ENCODE results near the gene CTSV.
A peak's percentile ranks its signal among the peaks of the same experiment; 100 is the strongest.
"Not testable (repeated sequence)": the region's sequence is repeated elsewhere in the genome, so short reads cannot be mapped to it uniquely, and the experiment has no call there.

The CTSV gene

DNA sequence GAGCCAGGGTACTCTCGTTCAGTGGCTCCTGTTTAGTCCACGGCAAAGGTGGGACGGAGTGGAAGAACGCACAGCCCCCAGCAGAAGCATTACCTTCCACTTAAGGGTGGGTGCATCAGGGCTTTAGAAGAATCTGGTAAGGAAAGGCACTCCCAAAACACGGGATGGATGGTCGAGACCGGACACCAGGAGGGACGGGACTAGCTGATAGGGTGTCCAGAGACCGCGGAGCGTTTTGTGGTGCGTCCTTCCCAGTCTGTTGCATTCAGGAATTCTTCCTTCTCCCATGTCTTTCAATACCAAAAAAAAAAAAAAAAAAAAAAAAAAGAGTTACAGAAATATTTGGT lies 545 bp upstream of the CTSV start:
- no peak for DNase-seq

DNA sequence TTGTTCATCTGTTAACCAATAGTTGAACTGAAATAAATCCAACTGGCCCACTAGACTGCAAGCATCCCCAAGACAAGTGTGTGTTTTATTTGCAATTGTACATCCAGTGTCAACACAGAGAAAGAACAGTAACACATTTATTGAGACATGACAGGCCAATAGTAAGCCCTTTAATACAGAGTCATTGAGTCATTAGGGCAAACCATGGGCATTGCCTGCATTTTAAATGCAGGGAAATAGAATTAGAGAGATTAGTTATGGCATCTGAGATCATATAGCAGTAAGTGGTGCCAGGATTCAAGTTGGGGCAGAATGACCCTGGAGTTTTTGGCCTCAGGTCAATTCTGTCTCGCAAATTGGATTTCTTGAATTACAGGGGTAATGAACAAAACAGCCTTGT lies 15.4 kb downstream of the CTSV start:
- not testable (repeated sequence) for DNase-seq

DNA sequence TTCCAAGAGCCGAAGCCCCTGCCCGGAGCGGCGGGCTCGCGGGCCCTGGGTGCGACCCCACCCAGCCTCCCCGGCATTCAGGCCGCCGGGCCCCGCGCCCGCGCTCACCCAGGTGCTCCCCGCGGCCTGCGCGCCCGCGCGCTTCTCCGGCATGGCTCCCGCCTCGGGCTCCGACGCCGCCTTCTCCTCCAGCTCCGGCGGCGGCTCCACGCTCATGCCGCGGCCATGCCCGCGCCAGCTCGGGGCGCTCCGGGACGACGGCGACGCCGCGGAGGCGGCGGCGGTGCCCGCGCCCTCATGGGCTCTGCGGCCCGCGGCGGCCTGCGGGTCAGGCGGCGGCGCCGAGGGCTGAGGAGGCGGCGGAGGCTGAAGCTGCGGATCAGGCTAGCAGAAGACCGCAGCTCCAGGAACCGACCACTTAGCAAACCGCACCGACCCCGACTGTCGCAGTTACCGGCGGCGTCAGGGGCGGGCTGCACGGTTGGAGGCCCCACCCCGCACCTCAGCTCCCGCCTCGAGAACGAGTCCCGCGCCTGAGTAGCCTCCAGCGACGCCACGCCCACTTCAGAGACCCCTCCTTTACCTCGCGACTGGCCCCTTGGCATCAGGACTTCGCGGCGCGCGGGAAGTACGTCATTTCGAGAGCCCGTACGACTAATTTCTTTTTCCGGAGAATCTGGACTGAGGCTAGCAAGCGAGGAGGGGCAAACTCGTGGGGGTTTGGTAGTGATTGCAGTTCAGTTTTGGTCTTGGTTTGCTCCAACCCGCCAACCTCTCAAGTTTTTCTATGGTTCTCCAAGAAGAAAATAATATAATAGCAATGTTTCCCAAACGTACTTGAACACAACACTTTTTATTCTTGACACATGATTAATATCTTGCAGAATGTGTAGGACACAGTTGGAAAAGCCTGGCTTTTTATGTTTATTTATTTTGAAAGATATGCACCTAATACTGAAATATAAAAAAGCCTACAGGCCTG lies 25.5 kb downstream of the CTSV start:
- DNase-seq = peak; percentile 76

DNA sequence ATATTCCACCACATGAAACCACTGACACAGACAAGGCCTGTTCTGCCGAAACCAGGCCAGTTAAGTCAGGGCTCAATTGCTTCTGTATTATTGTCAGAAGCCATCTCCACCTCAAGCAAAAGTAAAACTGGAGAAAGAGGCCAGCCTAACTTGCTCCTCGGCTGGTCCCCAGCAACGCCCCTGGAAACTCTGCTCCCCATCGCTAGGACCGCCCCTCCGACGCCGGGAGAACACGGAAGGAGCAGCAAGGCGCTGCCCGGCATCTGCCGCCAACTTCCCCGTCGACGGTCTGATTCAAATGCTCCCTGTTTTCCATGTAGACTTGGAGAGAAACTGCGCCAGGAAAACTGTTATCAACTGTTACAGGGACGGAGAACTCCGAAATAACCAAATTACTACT lies 26.3 kb downstream of the CTSV start:
- DNase-seq = not testable (repeated sequence)

DNA sequence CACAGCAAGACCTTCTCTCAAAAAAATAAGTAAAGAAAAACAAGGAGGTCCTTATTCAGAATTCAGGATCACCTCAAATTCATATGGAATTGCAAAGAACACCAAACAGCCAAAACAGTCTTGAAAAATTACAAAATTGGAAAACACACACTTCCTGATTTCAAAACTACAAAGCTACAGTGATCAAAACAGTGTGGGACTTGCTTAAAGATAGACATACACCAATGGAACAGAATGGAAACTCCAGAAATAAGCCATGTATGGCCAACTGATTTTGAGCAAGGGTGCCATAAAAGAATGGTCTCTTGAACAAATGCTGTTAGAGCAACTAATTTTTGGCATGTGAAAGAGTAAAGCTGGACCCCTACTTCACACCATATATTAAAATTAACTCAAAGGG lies 36.7 kb downstream of the CTSV start:
- DNase-seq = not testable (repeated sequence)

DNA sequence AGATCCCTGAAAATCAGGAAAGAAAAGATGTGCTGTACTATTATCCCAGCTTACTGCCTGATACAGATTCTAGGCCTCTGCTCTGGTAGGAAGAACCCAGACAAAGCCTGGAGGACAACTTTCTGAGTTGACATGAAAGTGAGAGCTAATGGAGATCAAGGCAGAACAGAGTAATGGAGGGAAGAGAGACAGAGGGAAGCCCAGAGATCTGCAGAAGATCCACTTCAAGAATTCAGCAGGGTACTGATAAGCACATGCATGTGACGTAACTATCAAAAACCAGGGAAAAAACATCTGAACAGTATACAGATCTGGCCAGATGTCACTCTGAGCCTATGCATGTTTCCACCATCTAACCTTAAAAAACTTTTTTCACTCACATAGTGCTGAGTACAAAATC lies 37.6 kb downstream of the CTSV start:
- DNase-seq = not testable (repeated sequence)

DNA sequence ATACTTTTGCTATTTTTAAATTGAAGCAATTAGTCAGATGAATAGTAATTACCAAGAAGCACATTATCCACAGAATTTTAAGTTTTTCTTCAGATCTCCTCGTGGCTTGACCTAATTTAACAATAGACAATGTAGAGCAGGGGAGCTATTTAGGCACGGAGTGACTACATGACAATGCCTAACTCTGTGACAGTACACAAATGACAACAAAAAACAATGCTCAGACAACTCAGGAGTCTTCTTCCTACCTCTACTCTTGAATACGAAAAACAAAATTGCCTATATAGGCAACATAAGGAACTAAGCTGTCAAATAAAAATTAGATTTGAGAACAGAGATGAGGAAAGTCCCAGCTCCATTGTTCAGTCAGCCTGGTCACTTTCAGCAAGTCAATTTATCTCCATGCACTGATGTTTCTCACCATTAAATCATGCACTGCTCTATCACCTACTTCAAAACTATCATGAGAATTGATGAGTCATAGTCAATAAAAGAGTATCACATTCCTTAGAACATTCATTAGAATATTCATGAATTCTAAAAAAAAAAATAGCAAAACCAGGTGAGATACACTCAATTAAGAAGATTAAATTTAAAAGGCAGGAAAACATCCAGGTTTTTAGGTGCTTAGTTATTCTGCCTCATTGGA lies 38.7 kb downstream of the CTSV start:
- DNase-seq = not testable (repeated sequence)

DNA sequence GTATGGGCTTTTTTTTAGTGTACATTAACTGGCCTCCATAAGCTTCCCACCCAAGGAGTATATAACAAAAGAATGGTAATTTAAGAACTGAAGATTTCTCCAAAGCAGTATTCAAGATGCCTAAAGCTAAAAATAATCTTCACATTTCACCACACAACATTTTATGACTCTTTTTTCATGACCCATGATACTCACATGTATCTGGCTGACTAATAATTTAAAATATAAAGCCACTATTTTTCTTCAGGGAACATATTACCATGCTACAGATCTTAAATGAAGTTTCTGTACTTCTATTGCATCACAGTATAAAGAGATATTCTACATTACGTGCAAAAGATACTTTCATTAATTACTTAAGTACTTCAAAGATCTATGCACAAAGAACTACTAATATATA lies 39.2 kb downstream of the CTSV start:
- not testable (repeated sequence) for DNase-seq

DNA sequence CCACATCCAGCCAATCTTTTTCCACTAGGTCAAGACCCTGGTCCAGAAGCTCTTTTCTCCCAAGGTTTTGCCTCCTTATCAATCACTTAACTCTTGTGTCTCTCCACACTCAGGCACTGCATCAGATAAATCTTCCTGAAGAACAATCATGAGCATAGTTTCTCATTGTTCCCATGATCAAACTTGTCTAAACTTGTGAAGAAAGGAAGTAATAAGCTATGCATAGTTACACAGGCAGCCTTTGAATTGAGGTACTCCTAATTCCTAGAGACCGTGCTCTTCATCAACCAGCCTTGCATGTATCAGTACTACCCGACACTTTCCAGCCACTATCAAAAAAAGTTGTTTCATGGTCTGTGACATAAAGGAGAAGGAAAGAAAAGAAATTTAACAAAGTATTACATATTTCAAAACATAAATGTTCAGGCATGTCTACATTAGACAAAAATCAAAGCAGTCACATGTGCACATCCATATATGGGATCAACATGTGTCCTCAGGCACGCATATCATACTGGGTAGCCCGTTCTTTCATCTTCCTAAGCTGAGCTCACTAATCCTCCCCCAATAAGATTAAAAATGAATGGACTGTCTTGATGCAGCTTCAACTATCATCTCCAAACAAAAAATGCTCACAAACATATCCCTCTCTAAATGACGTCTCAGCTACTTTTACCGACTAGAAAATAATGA lies 41.8 kb downstream of the CTSV start:
- DNase-seq = not testable (repeated sequence)

DNA sequence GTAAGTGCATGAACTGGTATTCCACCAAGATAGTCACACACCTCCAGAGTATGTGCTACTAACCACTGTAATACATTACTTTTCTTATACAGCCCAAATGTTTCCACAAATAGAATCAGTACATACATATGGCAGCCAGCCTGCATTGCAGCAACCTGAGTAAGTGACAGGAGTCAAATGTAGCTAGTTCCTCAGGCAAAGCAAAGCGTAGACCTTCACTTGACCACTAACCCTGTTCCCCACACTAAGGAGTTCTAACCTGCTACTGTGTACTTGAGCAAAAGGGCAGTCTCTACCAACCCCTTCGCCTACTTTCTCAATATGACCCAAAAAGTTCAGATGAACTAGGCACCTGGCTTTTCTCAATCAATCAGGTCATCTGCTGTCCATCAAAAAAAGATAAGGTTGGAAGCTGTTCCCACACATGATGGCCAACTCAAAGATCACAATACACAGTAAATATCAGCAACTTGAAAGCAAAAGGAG lies 44.4 kb downstream of the CTSV start:
- not testable (repeated sequence) for DNase-seq

DNA sequence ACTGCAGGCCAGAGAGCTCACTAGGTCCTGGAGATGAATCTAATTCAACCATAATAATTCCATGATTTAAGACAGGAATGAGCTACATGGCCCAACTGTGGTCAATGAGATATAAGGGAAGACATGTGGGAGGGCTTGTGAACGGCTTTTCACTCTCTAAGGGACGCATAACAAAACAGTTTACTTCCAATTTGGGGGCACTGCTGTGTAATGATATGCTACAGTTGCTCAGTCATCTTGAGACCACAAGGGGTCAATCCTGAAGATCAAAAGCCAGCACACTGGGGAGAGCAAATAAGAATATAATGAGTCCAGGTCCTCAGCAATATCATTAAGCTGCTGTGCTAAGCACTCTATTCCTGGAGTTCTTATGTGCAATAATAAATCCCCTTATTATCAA lies 46.6 kb downstream of the CTSV start:
- DNase-seq = not testable (repeated sequence)

DNA sequence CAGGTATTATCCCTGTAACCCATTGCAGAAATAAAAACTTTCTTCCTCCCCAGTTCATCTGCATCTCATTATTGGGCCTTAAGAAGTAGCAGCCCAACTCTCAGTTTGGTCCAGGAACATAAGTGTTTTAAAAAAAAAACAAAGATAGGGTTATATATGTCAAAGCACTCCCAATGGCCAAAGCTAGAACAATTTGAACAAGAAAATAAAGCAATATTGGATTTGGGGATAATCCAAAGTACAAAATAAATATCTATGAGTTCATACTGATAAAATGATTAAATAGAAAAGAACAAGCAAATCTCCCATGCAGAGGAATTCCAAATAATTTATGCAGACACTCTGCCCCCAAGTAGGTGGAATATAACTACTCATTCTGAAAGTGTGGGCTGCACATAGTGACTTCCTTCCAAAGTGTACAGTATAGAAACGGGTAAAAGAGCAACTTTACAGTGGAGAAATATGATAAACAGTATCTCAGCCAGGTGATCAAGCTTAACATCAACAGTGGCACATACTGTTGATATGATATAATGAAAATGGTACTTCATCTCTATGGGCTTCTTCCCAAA lies 49.1 kb downstream of the CTSV start:
- not testable (repeated sequence) for DNase-seq

DNA sequence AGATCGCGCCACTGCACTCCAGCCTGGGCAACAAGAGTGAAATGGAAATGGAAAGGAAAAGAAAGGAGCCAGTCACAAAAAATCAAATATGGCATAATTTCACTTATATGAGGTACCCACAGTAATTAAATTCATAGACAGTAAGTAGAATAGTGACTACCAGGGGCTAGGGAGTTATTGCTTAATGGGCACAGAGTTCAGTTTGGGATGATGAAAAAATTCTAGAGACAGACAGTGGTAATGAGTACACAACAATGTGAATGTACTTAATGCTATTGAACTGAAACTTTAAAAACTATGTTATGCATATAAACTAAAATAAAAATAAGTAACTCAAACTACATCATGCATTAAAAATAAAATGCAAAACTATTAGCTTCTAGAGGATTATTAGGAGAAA lies 54.1 kb downstream of the CTSV start:
- DNase-seq = not testable (repeated sequence)

DNA sequence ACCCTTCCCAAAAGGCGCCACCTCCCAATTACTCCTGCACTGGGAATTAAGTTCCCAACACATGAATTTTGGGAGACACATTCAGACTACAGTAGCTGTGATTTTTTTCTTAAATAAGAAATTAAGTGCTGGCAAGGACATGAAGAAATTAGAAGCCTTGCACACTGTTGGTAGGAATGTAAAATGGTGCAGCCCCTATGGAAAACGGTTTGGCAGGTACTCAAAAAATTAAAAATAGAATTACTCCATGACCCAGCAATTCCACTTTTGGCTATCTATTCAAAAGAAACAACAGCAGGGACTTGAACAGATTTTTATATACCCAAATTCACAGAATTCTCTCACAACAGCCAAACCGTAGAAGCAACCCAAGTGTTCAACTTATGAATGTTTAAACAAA lies 54.8 kb downstream of the CTSV start:
- not testable (repeated sequence) for DNase-seq

DNA sequence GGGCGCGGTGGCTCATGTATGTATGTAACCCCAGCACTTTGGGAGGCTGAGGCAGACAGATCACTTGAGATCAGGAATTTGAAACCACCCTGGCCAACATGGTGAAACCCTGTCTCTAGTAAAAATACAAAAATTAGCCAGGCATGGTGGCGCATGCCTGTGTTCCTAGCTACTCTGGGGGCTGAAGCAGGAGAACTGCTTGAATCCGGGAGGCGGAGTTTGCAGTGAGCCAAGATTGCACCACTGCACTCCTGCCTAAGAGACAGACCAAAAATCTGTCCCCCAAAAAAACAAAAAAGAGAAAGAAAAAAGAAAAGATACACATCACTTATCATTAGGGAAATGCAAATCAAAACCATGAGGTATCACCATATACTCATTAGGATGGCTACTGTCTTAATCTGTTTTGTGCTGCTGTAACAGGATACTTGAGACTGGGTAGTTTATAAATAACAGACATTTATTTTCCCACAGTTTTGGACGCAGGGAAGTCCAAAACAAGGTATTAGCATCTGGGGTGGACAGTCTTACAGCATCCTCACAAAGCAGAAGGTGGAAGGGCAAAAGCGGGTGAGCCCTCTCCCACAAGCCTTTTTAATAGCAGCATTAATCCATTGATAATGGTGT lies 55.3 kb downstream of the CTSV start:
- not testable (repeated sequence) for DNase-seq

Data from COR-L47 (cell line).